Measurements from ENCODE around the gene TCERG1. TPM values are rescaled to one million over a fixed set of nuclear protein-coding genes. Genes with fewer than 3 reads are reported as not detected.
A peak's percentile ranks its signal among the peaks of the same experiment; 100 is the strongest.
"Not testable (repeated sequence)": the region's sequence is repeated elsewhere in the genome, so short reads cannot be mapped to it uniquely, and the experiment has no call there.

The TCERG1 gene
- total RNA-seq, 1 donor from 2014 or later, result 35.5 TPM

DNA sequence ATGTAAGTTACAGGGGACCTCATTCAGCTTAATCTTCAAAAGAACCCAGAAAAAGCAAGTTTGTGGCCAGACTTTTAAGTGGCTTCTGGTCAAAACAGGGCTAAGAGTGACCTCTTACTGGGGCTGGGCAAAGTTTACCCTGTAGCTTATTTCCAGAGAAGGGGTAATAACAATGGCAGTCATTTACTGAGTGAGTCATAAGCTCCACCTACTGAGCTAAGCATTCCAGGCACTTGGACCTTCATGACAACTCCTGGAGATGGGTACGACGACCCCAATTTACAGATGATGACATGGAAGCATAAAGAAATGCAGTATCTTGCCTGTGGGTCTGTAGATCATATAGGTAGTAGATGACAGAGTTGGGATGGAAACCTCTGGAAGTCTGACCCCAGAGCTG is 73.6 kb downstream of the TCERG1 start:
- no peak for DNase-seq (ENCODE audit: low spot score)

DNA sequence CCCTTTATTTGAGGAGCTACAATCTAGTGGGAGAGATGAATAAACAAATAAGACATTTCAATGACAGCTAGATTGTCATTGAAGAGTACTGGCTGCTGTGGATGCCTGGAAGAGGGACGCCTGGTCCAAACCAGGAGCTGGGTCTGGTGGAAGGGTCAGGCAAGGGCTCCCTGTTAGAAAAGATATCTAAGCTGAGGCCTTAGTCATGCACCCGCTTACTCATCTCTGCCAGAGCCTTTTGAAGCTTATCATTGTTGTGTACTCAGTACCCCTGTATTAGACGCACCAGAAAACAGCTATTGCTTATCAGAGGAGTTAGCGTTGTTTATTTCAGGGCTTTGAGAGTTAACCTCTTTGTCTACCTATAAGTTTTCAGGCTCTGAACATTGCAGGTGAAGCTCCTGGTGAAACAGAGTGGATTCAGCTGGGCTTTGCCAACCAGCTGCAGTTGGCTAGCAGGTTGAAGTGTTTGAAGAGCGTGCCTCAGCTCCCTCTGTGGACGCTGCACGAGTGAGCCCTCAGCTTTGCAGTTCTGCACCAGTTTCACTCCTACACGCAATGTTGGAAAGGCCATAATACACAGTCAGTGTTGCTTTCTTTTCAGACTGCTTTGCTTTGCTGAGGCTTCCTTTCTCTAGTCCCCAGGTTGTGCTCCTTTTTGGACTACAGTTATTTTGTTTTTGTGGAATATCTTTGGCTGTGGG is 74.4 kb downstream of the TCERG1 start:
- DNase-seq (ENCODE audit: low spot score), result no peak

DNA sequence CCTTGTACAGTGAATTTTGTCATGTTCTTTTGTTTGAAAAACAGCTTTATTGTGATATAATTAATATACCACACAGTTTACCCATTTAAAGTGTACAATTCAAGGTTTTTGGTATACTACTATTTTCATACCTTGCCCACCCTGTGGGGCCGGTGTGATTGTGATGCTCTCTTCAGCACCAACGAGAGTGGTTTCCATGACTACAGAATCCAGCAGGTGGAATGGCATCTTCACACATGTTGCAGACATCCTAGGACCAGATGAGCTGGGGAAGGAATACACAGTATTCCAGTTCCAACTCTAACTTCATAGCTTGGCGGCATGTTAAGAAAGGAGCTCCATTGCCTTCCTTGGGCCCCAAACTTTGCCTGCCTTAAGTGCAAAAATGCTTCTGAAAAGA is 76.6 kb downstream of the TCERG1 start:
- DNase-seq (ENCODE audit: low spot score), result no peak

DNA sequence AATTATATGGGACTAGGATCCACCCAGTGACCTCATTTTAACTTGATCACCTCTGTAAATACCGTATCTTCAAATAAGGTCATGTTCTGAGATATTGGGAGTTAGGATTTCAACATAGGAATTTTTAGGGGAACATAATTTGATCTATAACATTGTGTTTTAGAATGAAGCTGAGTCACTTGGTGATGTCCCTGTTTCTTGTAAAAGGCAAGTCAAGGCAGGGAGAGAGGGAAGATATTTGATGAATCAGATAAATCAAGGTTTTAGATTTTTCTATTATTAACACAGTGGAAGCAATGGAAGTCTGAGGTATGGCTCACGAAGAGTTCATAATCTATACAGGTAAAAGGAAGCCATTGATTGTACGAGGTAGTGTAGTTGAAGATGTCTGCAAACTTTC is 80.7 kb downstream of the TCERG1 start:
- DNase-seq (ENCODE audit: low spot score), result no peak

DNA sequence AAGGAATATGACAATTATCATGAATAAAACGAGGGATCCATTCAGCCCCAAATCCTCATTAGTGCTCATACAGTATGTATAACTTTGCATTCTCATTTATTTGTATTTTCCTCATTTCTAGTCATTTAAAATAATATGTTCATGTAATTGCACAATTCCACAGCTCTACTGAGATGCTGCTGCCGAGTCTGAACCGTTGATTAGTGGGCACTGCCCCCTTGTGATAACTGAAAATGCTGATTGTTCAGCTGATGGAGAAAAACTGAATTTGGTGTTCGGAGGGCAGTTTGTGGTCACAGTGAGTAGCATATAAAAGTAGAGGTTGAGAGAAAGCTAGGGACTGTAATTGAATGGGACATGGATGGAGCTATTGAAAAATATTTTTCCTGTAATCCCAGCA is 81.1 kb downstream of the TCERG1 start:
- DNase-seq (ENCODE audit: low spot score), result no peak

DNA sequence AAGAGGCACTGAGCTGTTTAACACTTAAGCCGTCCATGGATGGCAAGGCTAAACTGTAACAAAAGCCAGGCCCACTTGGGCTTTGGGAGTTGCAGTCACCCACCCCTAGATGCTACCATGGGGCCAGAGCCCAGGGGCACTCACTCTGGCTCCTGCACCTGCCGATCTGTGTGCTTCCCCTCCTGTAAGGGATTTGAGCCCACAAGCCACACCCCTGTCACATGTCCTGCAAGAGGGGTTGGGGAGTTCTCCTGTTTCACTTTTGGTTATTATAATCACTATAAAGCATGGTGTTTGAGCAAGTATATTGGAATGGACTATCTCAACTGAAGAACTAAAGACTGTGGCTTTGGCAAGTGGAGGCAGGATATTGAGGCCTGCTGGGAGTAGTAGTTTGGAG is 82.9 kb downstream of the TCERG1 start:
- no peak for DNase-seq (ENCODE audit: low spot score)

DNA sequence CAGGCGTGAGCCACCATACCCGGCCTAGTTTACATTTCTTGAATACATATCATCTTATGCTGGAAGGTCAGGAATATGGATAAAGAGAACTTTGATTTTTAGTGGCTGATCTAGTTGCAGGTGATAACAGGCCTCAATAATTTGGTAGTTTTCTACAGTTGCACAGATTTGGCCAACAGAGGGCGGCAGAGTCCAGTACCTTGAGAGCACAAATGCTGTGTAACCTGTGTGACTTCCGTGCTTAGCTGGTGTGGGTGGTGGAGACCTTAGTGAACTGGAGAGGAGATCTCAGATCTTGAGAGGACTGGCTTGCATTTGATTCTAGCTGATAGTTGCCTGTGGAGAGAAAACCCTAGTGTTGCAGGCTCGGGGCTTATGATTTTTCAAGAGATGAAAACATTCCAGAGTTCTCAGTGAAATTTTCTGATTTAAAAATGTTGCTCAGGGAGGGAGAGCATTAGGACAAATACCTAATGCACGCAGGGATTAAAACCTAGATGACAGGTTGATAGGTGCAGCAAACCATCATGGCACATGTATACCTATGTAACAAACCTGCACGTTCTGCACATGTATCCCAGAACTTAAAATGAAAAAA is 86.2 kb downstream of the TCERG1 start:
- peak; percentile 69 for DNase-seq (ENCODE audit: low spot score)

DNA sequence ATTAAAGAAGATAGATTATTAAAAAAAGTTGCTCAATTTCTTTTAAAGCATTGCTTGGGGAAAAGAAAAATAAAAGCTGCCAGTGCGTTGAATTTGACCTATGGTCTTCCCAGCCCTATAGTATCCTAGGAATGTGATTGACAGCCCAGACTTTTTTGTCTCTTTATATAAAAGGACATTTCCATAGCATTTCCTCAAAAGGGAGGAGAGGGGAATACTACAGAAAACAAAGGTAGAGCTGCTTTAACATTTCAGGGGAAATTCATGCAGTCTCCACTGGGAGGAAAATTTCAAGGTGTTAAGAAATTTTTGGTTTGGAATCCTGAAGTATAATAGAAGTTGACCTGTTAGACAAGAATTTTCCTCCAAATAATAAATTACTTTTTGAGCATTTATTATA is 86.7 kb downstream of the TCERG1 start:
- no peak for DNase-seq (ENCODE audit: low spot score)

DNA sequence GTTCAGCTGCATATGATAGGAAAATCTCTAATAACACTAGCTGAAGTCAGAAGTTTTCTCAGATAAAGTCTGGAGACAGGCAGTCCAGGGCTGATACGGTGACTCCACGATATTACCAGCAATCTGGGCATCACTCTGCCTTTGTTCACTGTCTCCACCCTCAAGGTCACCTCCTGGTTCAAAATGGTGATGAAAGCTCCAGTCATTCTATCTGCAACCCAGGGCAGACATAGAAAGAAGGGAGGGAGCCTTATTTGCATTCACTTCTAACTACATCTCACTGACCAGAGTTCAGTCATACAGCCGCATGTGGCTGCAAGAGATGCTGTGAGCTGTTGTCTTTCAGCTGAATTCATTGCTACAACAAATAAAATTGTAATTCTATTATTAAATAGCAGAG is 91.3 kb downstream of the TCERG1 start:
- no peak for DNase-seq (ENCODE audit: low spot score)

DNA sequence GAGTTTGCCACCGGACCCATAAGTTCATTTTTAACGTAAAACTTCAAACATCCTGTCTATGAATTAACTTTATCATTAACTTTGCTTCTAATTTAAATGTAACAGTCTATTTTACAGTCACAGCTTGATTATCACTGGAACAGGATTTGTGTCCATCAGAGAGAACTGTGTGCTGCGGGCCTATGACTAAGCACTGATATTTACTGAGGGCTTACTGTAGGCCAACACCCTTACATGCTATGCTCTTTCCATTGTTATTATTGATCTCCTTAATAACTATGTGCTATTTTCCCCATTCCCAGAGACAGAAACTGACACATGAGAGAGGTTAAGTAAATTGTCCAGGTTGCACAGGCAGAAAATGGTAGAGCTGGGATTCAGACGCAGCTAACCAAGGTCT is 92.8 kb downstream of the TCERG1 start:
- DNase-seq (ENCODE audit: low spot score), result peak; percentile 22

DNA sequence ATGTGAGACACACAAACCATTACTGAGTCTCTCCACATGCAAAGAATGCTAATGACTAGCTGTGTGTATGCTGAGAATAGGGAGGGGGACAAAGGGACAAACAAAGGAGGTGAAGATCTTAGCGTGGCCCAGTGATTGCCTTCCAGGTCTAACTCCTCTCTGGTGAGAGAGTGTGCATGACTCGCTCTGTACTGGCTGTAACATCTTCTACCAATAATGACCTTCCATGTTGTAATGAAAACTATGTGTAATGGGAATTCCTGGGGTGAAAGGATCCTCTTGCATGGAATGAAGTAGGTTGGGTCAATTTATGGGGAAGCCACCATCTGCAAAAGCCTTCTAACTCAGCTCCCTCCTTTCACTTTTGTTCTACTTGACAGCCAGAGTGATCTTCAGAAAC is 93.3 kb downstream of the TCERG1 start:
- DNase-seq (ENCODE audit: low spot score), result no peak

DNA sequence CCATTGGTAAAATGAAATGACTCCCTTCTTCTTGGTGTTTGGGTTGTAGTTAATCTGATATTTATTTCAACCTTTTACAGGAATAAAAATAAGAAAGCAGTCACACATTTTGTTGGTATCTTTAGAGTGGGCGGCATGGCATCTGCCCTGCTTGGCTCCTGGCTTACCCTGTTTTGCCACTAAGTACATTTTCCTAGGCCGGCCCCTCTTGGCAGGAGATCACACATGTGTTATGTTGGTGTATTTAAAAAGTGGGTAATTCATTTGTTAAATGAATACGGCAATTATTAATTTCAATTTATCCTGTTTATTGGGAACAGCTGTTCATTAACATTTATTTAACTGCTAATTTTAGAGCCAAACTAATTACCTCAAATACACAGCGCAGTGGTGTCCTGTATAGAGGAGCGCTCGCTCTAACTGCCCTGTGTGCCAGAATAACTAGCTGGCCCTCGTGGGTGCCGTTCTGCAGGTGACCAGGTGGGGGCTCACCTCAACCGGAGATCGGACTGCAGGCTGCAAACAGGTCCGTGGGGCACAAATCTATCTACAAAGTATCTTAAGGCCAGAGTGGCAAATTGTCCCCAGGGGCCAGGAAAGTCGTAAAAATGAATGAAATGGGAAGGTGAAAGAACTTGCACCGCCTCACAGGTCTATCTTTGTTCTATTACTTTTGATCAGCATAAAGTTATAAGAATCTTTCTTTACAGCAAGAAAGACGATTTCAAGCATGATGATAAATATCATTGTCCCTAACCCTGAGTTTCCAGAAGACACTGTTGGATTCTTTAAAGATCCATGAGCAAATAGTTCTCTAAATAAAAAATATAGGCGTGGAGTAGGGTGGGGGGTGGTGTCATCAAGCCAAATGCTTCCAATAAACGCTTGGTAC is 95.1 kb downstream of the TCERG1 start:
- DNase-seq (ENCODE audit: low spot score), result peak; percentile 74

DNA sequence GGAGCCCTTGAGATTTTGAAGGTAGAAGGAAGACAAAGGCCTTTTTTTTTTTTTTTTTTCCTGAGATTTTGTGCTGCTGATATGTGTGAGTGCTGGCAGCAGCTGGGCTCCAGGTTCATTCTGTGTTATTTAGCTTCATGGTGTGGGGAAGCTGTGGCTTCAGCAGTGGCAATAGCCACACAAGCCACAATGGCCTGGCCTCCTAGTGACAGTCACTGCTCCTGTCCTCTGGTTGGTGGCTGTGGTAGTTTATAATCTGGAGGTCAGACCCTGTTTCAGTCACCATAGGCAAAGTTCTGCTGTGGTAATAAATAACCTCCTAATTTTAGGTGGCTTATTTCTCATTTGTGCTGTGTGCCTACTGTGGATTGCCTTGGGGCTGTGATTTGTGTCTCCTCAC is 97.1 kb downstream of the TCERG1 start:
- DNase-seq (ENCODE audit: low spot score), result no peak

DNA sequence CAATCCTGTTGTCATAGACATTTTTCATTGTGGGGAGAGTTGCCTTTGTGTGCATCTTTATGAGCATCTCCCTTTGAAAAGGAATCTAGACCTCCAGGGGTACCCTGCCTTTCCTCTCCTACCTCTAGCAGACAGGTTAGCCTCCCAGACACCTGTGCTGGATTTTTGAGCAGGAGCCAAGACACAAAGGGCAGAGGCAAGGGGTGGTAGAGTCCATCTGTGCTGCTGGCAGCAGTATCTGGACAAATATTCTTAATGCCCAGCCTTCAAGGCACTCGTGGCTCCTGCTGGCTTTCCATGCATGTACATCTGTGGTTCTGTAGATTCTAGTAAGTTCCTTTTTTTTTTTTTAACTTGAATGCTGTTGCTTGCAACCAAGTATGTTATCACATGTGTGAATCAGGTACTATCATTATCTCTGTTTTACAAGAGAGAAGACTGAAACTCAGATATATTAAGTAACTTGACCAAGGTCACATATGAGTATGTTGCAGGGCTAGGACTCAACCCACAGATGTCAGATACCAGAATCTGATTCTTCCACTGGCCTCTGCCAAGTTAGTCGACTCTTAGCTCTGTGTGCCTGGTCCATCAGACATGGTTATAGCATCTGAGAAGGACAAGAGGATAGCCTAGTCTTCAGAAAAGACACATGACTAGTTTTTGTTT is 101.8 kb downstream of the TCERG1 start:
- no peak for DNase-seq (ENCODE audit: low spot score)

DNA sequence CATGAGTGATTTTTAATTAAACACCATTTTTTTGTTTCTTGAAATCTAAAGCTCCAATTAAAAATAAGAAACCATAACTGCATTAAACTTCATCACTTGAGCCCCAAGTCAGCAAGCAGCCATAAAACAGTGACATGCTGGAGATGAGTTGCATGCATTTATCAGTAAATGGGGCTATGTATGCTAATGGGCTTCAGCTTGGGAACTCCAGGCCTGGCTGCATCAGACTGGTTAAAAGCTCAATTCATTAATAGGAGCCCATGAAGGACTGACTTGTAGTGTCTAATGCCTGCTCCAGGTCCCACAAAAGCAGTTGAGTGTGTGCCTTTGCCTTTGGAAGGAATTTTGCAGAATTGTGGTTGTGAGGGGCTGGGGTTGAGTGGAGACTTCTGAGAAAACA is 102.5 kb downstream of the TCERG1 start:
- DNase-seq (ENCODE audit: low spot score), result no peak

DNA sequence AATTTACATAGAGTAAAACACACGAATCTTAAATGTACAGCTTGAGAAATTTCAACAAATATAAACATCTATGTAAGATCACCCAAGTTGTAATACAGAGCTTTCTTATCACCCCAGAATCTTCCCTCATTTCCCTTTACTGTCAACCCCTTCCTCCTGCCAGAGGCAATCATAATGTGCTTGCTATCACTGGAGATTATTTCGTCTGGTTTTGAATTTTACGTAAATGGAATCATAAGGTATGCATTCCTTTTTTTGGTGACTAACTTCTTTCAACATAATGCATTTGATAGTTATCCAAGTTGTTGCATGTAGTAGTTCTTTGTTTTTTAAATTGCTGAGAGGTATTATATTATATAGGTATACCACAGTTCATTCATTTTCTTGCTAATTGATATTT is 106.3 kb downstream of the TCERG1 start:
- no peak for DNase-seq (ENCODE audit: low spot score)

DNA sequence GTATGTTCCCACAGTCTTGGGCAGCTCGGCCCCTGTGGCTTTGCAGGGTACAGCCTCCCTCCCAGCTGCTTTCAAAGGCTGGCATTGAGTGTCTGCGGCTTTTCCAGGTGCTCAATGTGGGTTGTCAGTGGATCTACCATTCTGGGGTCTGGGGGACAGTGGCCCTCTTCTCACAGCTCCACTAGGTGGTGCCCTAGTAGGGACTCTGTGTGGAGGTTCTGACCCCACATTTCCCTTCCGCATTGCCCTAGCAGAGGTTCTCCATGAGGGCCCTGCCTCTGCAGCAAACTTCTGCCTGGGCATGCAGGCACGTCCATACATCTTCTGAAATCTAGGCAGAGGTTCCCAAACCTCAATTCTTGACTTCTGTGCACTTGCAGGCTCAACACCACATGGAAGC is 109.8 kb downstream of the TCERG1 start:
- DNase-seq (ENCODE audit: low spot score), result not testable (repeated sequence)

DNA sequence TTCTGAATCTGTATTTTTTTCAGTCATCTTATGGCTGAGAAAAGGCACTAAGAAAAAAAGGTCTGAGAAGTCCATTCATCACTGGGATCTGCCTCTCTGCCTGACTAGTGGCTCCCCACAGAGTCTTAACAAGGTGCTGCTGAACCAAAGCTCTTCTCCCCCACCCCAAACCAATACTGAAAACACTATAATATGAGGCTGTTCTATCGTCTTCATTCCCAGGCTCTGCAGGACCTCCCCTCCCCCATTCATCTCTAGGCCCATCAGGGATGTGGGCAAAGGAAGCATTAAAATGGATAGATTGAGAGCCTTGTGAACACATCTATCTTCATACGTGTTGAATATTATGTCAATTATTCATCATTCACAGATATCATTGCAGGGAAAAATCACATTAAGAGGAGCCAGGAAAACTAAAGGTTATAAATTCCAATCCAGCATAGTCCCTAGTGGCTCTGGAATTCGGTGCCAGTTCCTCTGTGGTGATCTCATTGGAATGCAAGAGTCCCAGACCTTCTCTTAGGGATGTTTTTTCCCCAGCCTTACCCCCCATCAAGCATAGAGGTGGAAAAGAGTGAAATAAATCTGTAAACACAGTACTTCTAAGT is 113.2 kb downstream of the TCERG1 start:
- DNase-seq (ENCODE audit: low spot score), result no peak

Data from mucosa of gallbladder (tissue), 1 donor.